DND-41 (cell line): Measurements from ENCODE around the gene PHF3.

Experiments used
- EZH2 ChIP-seq: IDR thresholded peaks from 3 replicates; pipeline ENCODE4 v1.6.1; 2012; ENCODE audit warnings: borderline replicate concordance, low read depth, mild to moderate bottlenecking, moderate library complexity, low read length, inconsistent platforms; ENCODE audit not compliant: severe bottlenecking
- TF ChIP-seq, protein P1 (sequence below): IDR thresholded peaks from 2 replicates; pipeline ENCODE4 v1.5.1; 2012; ENCODE audit warnings: borderline replicate concordance, low read length, moderate library complexity, mild to moderate bottlenecking; ENCODE audit not compliant: poor library complexity, severe bottlenecking; ENCODE audit errors: extremely low read depth

- TF ChIP-seq, protein P1, sequence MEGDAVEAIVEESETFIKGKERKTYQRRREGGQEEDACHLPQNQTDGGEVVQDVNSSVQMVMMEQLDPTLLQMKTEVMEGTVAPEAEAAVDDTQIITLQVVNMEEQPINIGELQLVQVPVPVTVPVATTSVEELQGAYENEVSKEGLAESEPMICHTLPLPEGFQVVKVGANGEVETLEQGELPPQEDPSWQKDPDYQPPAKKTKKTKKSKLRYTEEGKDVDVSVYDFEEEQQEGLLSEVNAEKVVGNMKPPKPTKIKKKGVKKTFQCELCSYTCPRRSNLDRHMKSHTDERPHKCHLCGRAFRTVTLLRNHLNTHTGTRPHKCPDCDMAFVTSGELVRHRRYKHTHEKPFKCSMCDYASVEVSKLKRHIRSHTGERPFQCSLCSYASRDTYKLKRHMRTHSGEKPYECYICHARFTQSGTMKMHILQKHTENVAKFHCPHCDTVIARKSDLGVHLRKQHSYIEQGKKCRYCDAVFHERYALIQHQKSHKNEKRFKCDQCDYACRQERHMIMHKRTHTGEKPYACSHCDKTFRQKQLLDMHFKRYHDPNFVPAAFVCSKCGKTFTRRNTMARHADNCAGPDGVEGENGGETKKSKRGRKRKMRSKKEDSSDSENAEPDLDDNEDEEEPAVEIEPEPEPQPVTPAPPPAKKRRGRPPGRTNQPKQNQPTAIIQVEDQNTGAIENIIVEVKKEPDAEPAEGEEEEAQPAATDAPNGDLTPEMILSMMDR: no peak
- TF ChIP-seq EZH2: no peak
These were observed 124.1 kb downstream of the PHF3 start for GRCh38 chr6:63759605-63760105.
